Superior temporal gyrus (tissue), 1 donor: Measurements from ENCODE around the gene OXLD1.

Source experiments
- DNase-seq: peaks from one replicate; pipeline ENCODE4 v3.0.0-alpha.2; 2016; ENCODE audit errors: extremely low spot score

OXLD1 gene

GRCh38 chr17:81683584-81684441 is 17.4 kb upstream of the OXLD1 start, which contains the start of the genes ARL16 and HGS:
Gene ARL16 (minus strand): TSS chr17:81683797. CDS start chr17:81683753, 44 bp downstream.
Gene HGS (plus strand): TSS chr17:81684011. CDS start chr17:81684067, 56 bp downstream.
- DNase-seq: peak; percentile 99

GRCh38 chr17:81683208-81683583 is 16.8 kb upstream of the OXLD1 start:
- no peak for DNase-seq

- DNase-seq: no peak
Observed at GRCh38 chr17:81682565-81683207, 16.3 kb upstream of the OXLD1 start.

- DNase-seq: no peak
Observed at GRCh38 chr17:81681672-81682071, 15.3 kb upstream of the OXLD1 start.

- DNase-seq: no peak
Observed at GRCh38 chr17:81680150-81680549, 13.7 kb upstream of the OXLD1 start.

- no peak for DNase-seq
Observed at GRCh38 chr17:81676906-81677305, 10.5 kb upstream of the OXLD1 start.

- peak; percentile 29 for DNase-seq
Observed at GRCh38 chr17:81675515-81676221, 9.3 kb upstream of the OXLD1 start.

GRCh38 chr17:81673561-81674258 is 7.3 kb upstream of the OXLD1 start:
- no peak for DNase-seq

- DNase-seq: no peak
Observed at GRCh38 chr17:81672954-81673353, 6.5 kb upstream of the OXLD1 start.

- no peak for DNase-seq
Observed at GRCh38 chr17:81672504-81672903, 6.1 kb upstream of the OXLD1 start.

GRCh38 chr17:81667754-81668153 is 1.3 kb upstream of the OXLD1 start:
- no peak for DNase-seq

GRCh38 chr17:81666092-81666341 is 388 bp downstream of the OXLD1 start:
- DNase-seq: no peak

GRCh38 chr17:81665205-81666091 is 957 bp downstream of the OXLD1 start:
- no peak for DNase-seq

GRCh38 chr17:81664051-81664470 is 2.3 kb downstream of the OXLD1 start:
- no peak for DNase-seq

- DNase-seq: no peak
Observed at GRCh38 chr17:81662002-81662401, 4.4 kb downstream of the OXLD1 start.

- no peak for DNase-seq
Observed at GRCh38 chr17:81660441-81660840, 6.0 kb downstream of the OXLD1 start.

GRCh38 chr17:81659038-81659437 is 7.4 kb downstream of the OXLD1 start:
- DNase-seq: no peak

- DNase-seq: no peak
Observed at GRCh38 chr17:81656835-81657234, 9.6 kb downstream of the OXLD1 start.

- DNase-seq: no peak
Observed at GRCh38 chr17:81656118-81656743, 10.2 kb downstream of the OXLD1 start, which contains the start of gene PDE6G. Gene PDE6G (minus strand): TSS chr17:81656542. CDS start chr17:81653305, 3,237 bp downstream.

- no peak for DNase-seq
Observed at GRCh38 chr17:81655378-81656117, 10.9 kb downstream of the OXLD1 start.
